KG1 (cell line): ENCODE measurements around the gene KIFAP3.
"Not testable (repeated sequence)": the region's sequence is repeated elsewhere in the genome, so short reads cannot be mapped to it uniquely, and the experiment has no call there.

Experiments
- DNase-seq: peaks from one replicate; lab custom pipeline; 2025; lab: John Stamatoyannopoulos, UW

Gene KIFAP3

DNA sequence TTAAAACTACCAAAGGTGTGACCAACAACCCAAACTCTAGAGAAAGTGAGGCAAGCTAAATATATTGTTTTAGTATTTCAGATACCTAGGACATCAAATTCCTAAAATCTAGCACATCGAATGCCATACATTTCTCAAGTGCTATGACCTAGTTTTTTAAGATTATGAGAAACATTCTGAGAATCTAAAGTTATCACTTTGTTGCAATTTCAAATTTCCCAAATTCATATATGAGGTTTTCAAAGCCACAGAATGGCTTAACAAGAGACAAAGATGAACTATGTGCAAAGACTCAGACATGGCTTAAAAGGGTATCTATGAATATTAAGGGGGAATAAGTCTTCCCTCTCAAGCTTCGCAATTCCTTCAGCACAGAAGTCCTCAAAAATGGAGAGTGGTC lies 187.6 kb downstream of the KIFAP3 start:
- no peak for DNase-seq

- no peak for DNase-seq
These were observed 188.1 kb downstream of the KIFAP3 start for GRCh38 chr1:169886422-169886821.

DNA sequence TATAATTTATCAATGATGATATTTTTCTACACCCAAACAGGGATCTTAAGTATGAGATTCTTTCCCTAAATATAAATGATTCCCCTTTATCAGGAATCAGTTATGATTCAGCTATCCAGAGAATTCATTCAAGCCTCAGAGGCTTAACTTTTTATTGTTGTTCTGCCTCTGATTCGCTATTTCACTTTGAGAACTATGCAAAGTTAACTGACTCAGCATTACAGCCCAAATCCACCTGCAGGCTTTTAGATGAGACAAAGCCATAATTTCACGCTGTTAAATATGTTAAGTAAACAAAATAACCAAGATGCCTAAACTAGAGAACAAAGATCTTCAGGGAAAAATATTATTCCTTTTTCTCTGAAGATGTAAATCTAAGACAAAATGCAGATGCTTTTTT lies 189.3 kb downstream of the KIFAP3 start:
- no peak for DNase-seq

DNA sequence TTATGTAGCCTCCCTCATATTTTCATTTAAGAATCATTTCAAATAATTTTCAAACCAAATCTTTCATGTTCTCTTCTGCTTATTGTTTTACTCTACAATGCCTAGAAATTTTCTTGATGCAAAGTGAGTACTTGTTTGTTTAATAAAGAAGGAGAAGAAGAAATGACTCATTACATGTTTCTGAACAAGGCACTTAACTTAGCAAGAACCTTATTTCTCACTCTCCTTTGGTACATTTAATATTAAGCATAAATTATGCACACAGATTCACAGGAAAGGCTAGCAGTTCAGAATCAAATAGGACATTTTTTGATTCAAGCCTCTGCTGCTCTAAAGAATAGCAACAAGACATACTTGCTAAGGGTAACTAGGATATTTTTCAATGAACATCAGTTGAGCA lies 189.9 kb downstream of the KIFAP3 start:
- DNase-seq: no peak

- no peak for DNase-seq
These were observed 192.4 kb downstream of the KIFAP3 start for GRCh38 chr1:169882039-169882511.

GRCh38 chr1:169879034-169879840 lies 195.3 kb downstream of the KIFAP3 start:
- no peak for DNase-seq

- DNase-seq: no peak
These were observed 196.0 kb downstream of the KIFAP3 start for GRCh38 chr1:169878498-169878897.

GRCh38 chr1:169877800-169878491 lies 196.5 kb downstream of the KIFAP3 start:
- DNase-seq: no peak

- DNase-seq: no peak
These were observed 200.3 kb downstream of the KIFAP3 start for GRCh38 chr1:169874229-169874628.

GRCh38 chr1:169873582-169874199 lies 200.8 kb downstream of the KIFAP3 start:
- DNase-seq: no peak

- no peak for DNase-seq
These were observed 201.6 kb downstream of the KIFAP3 start for GRCh38 chr1:169872906-169873305.

DNA sequence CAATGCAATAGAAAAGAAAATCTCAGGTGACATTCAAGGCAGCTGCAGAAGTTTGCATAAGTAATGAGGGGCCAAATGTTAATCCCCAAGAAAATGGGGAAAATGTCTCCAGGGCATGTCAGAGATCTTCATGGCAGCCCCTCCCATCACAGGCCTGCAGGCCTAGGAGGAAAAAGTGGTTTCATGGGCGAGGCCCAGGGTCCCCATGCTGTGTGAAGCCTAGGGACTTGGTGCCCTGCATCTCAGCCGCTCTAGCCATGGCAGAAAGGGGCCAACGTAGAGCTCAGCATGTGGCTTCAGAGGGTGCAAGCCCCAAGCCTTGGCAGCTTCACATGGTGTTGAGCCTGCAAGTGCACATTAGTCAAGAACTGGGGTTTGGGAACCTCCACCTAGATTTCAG lies 202.5 kb downstream of the KIFAP3 start:
- DNase-seq: not testable (repeated sequence)
